DOHH2 (cell line): Measurements from ENCODE around the gene PPARD.

Experiments
- CTCF ChIP-seq: fragments of 200-600 bp; sonication (generic); IDR thresholded peaks from one replicate; pipeline ENCODE4 v1.5.1; 2014; ENCODE audit warnings: antibody characterized with exemption, mild to moderate bottlenecking, low read depth, low read length; ENCODE audit not compliant: poor library complexity, severe bottlenecking
- EZH2phosphoT487 ChIP-seq: fragments of 200-600 bp; sonication (generic); IDR thresholded peaks from 2 replicates; pipeline ENCODE4 v1.6.1; 2017; ENCODE audit warnings: borderline replicate concordance, mild to moderate bottlenecking, antibody characterized with exemption, low read length, moderate library complexity, mixed read lengths

GRCh38 chr6:35319346-35320030 is 22.9 kb upstream of the PPARD start:
- TF ChIP-seq CTCF, result no peak
- no peak for TF ChIP-seq EZH2phosphoT487
